ENCODE results near the gene COA1.
A peak's percentile ranks its signal among the peaks of the same experiment; 100 is the strongest.

Gene COA1

GRCh38 chr7:43698460-43699255, 30.7 kb downstream of the COA1 start:
- TF ChIP-seq POU6F1 (CRISPR knock-in tag; IDR thresholded peaks at IDR 0.05; ENCODE audit: borderline replicate concordance, low read depth) (no peak), ZNF8 (CRISPR knock-in tag; IDR thresholded peaks at IDR 0.05) (no peak), OSR1 (CRISPR knock-in tag; IDR thresholded peaks at IDR 0.05) (no peak), TSHZ2 (CRISPR knock-in tag; IDR thresholded peaks at IDR 0.05) (no peak), TOX (CRISPR knock-in tag; IDR thresholded peaks at IDR 0.05; ENCODE audit: borderline replicate concordance) (no peak), PPARA (CRISPR knock-in tag; IDR thresholded peaks at IDR 0.05; ENCODE audit: borderline replicate concordance) (no peak), ARNTL (CRISPR knock-in tag; IDR thresholded peaks at IDR 0.05; ENCODE audit: borderline replicate concordance, low read depth) (no peak), CSRNP3 (CRISPR knock-in tag; IDR thresholded peaks at IDR 0.05) (no peak), RARB (CRISPR knock-in tag; IDR thresholded peaks at IDR 0.05) (no peak), ZFP30 (CRISPR knock-in tag; IDR thresholded peaks at IDR 0.05) (no peak), CSDC2 (CRISPR knock-in tag; IDR thresholded peaks at IDR 0.05) (no peak), TCF4 (CRISPR knock-in tag; IDR thresholded peaks at IDR 0.05; ENCODE audit: borderline replicate concordance) (no peak), PATZ1 (CRISPR knock-in tag; IDR thresholded peaks at IDR 0.05; ENCODE audit: borderline replicate concordance) (no peak), ISL1 (CRISPR knock-in tag; IDR thresholded peaks at IDR 0.05) (no peak), ESRRG (CRISPR knock-in tag; IDR thresholded peaks at IDR 0.05) (no peak), SNAI2 (CRISPR knock-in tag; IDR thresholded peaks at IDR 0.05) (no peak), BACH2 (CRISPR knock-in tag; IDR thresholded peaks at IDR 0.05; ENCODE audit: borderline replicate concordance) (no peak), GLIS3 (CRISPR knock-in tag; IDR thresholded peaks at IDR 0.05) (no peak), CREB5 (CRISPR knock-in tag; IDR thresholded peaks at IDR 0.05; ENCODE audit: low read depth) (no peak)
- peak; percentile 2; the same call in 1 of the 3 replicates for ATAC-seq

- no peak for ATAC-seq
- TF ChIP-seq SNAI2 (CRISPR knock-in tag; IDR thresholded peaks at IDR 0.05): no peak
- TF ChIP-seq ZNF70 (CRISPR knock-in tag; IDR thresholded peaks at IDR 0.05): no peak
- no peak for TF ChIP-seq CSDC2 (CRISPR knock-in tag; IDR thresholded peaks at IDR 0.05)
- TF ChIP-seq ISL1 (CRISPR knock-in tag; IDR thresholded peaks at IDR 0.05): no peak
- no peak for TF ChIP-seq ZC3H10 (CRISPR knock-in tag; IDR thresholded peaks at IDR 0.05)
- no peak for TF ChIP-seq OSR1 (CRISPR knock-in tag; IDR thresholded peaks at IDR 0.05)
These were observed 31.6 kb downstream of the COA1 start for GRCh38 chr7:43697690-43698089.

- no peak for ATAC-seq
- TF ChIP-seq PPARA (CRISPR knock-in tag; IDR thresholded peaks at IDR 0.05; ENCODE audit: borderline replicate concordance) (no peak), TSHZ2 (CRISPR knock-in tag; IDR thresholded peaks at IDR 0.05) (no peak), CSRNP3 (CRISPR knock-in tag; IDR thresholded peaks at IDR 0.05) (no peak), ISL1 (CRISPR knock-in tag; IDR thresholded peaks at IDR 0.05) (no peak), ESRRG (CRISPR knock-in tag; IDR thresholded peaks at IDR 0.05) (no peak), POU6F1 (CRISPR knock-in tag; IDR thresholded peaks at IDR 0.05; ENCODE audit: borderline replicate concordance, low read depth) (no peak), CSDC2 (CRISPR knock-in tag; IDR thresholded peaks at IDR 0.05) (no peak), ZNF70 (CRISPR knock-in tag; IDR thresholded peaks at IDR 0.05) (no peak)
These were observed 34.0 kb downstream of the COA1 start for GRCh38 chr7:43695365-43695764.

Measured in SK-N-SH treated with all-trans-retinoic acid at 6 μM for 48 hours (cell line).